HG03558 (cell line): Measurements from ENCODE around the gene EGLN2.
"Not testable (repeated sequence)": the region's sequence is repeated elsewhere in the genome, so short reads cannot be mapped to it uniquely, and the experiment has no call there.

Experiments
- ATAC-seq: cut with Tn5 transposase; IDR thresholded peaks from one replicate; pipeline ENCODE4 v1.9.1; 2021; ENCODE audit warnings: moderate number of reproducible peaks; ENCODE audit not compliant: unreplicated experiment; ENCODE audit errors: extremely low read depth

EGLN2 gene

DNA sequence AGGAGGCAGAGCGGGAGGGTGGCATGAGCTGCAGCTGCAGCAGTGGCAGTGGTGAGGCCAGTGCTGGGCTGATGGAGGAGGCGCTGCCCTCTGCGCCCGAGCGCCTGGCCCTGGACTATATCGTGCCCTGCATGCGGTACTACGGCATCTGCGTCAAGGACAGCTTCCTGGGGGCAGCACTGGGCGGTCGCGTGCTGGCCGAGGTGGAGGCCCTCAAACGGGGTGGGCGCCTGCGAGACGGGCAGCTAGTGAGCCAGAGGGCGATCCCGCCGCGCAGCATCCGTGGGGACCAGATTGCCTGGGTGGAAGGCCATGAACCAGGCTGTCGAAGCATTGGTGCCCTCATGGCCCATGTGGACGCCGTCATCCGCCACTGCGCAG lies 2.0 kb downstream of the EGLN2 start:
- ATAC-seq, result no peak

DNA sequence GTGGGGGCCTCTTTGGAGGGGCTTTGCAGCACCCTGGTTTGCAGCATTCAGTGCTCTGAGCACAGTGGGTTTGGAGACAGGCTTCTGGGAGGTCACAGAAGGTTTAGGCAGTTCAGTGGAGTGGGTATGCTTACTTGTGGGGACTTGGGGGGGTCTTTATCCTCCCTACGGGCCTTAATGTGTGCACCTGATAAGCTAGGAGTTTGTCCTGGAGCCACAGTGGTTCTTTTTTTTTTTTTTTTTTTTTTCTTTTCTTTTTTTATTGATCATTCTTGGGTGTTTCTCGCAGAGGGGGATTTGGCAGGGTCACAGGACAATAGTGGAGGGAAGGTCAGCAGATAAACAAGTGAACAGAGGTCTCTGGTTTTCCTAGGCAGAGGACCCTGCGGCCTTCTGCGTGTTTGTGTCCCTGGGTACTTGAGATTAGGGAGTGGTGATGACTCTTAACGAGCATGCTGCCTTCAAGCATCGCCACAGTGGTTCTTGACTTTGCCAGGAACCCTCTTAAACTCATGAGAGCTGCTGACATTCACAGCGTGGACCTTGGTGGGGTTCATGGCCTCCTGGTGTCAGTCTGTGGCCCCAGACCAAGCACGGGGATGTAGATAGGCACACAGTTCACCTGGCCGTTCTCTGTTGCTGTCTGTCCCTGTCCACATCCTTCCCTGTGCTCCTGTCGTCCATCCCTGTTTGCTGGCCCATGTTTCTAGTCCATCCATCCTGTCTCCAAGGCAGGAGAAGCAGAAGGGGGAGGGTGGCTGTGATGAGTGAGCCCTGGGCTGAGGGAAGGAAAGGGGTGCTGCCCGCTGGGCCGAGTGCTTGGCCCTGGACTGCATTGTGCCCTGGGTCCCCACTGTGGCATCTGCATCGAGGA lies 2.7 kb downstream of the EGLN2 start:
- ATAC-seq, result no peak

DNA sequence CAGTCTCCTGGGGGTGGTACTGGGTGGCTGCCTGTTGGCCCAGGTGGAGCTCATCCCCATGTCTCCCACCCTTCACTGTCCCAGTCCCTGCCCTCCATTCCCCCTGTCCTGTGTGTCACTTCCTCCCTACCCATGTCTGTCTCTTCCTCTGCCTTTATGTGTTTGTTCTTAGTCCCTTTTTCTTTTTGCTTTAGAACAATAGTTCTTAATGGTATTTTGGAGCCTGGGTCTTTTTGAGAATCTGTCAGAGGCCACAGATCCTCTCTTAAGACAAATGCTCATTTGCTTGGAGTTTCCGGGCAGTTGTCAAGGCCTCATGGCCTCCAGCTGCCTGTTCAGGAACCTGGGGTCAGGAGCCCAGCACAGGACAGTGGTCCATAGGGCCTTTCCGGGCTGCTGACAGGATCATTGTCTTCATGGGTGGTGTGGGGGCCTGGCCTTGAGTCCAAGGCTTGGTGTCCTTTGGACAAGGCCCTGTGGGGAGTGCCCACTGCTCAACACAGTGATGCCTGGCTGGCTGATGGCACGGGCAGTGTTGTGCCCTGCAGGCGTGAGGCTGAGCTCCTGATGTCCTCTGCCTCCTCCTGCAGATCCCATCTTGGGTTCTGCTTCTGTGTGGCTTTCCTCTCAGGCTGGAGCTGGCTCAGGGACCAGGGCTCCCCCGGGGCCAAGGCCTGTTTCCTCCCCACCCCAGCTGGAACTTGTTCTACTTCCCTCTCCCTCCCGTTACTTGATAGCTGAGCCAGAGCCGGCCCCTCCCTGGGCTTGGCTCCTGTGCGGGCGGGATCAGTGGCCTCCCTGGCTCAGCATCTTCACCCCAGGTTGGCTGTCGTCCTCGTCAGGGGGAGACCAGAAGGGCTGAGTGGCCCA lies 3.5 kb downstream of the EGLN2 start:
- no peak for ATAC-seq

DNA sequence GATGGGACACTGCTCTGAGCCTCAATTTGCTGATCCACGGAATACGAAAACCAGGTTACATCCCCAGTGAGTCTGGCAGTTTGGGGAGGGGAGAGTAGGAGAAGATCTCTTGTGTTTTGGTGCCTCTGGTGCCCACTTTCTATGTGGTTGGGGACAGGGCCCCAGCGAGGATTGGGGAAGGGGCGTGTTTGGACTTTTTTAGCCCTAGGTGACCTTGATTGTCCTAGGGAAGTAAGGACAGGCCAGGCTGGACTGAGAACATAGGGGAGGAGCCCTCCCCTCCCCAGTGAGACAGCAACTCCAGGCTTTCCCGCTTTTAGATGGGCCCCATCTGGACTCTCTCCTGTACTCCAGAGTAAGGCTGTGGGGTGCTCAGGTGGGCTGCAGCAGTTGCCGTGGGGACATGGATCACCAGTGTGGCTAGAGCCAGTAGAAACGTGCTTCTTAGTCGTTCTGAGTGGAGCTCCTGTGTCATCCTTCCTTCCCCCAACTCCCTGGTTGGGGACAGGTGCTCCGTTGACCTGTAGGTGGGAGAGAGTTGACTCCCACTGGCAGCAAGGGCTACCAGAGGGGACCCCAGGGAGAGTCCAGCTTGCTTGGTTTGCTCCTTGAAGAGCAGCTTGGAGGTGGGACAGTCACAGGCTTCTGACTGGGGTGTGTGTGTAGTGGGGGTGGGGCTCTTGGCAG lies 4.3 kb downstream of the EGLN2 start:
- no peak for ATAC-seq

DNA sequence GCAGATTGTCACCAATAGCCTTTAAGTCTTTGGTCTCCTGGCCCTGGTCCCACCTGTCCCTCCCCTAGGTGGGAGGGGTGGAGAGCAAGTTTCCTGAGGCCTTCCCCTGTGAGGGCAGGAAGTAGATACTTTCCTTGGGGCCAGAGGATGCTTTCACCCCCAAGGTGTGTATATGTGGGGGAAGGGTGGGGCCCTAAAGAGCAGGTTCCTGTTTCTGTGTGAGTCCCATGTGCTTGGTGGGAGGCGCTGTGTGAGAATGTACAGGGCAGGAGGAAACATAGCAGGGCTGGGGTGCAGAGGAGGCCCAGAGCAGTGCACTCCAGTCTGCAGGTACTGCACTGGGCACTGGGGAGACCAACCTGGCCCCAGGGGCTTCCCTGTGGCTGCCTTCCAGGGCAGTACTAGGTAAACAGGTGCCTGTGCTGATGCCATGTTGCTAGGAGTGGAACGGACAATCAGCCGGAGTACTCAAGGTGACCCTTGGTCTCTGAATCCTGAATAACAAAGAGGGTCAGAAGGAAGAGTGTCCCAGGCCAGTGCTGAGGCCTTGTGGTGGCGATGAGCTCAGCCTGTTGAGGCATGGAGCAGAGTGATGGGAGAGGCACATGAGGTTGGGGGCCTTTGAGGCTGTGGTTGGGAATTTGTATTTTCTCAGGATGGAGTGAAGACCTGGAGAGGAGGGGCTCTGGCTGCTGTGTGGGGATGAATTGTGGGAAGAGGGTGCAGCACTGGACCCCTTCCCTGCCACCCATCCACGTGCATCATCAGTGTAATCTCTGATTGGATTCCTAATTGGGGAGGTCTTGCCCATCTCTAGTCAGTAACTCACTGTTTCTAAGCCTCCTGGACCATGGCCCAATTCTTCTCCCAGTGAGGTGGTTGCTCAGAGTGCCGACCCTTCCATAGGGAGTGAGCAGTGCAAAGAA lies 5.1 kb downstream of the EGLN2 start:
- ATAC-seq, result no peak

DNA sequence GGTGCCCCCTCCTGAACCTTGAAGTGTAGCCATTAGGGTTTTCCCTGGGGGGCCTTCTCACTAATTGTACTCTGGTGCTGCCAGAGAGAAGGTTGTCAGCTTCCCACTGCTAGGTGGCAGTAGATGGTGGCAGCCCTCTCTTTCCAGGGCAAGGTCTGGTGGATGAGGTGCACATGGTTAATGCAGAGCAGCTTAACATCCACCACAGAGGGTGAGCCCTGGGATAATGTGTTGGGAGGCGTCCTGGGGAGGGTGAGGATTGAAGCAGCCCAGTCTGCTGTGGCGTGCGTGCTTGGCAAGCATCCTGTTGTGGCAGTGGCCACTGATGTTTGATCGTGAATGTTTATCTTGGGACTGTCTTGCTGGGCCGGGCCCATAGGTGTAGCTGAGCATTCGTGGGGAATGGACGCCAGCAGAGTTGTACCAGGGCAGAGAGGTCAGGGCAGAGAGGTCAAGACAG lies 5.8 kb downstream of the EGLN2 start:
- no peak for ATAC-seq

DNA sequence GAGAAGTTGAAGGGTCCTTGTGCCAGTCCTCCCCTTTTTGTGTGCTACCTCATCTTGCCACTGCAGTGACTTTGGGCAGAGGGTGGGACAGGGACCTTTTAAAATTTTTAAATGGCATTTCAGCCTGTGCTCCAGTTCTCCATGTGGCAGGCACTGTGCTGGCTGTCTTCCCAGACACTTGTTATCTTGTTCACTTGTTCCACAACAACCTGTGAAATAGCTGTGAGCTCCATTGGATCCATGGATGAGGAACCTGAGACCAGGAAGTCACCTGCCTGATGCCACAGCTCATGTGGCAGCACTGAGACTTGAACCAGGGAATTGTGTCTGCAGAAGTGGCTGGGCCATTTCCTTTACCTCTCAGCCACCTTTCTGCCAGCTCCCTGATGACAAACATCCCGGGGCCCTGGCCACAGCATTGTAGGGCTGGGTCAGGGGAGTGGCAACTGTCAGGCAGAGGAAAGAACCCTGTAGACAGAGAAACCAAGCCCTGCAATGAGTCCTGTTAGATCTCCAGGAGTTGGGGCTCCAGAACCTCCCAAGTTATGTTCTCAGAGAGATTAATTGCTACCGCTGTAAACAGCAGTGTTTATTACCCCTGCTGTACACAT lies 6.4 kb downstream of the EGLN2 start:
- no peak for ATAC-seq

DNA sequence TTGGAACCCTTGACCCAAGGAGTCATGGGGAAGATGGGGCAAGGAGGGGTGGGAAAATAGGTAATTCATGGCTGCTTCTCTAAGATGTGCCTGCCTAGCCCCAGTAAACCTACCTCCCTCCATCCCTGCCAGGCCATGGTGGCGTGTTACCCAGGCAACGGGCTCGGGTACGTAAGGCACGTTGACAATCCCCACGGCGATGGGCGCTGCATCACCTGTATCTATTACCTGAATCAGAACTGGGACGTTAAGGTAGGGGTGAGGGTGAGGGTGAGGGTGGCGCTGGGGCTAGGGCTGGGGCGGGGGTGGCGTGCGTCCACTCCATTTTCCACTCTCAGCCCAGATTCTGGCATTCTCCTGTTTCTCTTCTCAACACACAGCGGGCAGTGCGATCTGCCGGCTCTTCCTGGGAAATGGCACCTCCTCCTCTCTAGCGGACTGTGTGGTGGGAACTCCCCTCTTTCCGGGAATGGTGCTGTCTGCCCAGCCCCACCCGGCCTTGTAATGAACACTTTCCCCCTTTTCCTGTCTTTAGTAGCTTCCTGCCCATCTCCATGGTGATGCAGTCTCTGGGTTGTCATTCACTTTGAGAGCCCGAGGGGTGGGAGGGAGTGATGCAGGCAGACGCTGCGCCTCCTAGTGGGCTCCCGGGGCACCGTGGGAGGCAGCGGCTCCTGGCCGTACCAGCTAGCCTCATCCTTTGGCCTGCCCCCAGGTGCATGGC lies 7.6 kb downstream of the EGLN2 start:
- ATAC-seq, result no peak

DNA sequence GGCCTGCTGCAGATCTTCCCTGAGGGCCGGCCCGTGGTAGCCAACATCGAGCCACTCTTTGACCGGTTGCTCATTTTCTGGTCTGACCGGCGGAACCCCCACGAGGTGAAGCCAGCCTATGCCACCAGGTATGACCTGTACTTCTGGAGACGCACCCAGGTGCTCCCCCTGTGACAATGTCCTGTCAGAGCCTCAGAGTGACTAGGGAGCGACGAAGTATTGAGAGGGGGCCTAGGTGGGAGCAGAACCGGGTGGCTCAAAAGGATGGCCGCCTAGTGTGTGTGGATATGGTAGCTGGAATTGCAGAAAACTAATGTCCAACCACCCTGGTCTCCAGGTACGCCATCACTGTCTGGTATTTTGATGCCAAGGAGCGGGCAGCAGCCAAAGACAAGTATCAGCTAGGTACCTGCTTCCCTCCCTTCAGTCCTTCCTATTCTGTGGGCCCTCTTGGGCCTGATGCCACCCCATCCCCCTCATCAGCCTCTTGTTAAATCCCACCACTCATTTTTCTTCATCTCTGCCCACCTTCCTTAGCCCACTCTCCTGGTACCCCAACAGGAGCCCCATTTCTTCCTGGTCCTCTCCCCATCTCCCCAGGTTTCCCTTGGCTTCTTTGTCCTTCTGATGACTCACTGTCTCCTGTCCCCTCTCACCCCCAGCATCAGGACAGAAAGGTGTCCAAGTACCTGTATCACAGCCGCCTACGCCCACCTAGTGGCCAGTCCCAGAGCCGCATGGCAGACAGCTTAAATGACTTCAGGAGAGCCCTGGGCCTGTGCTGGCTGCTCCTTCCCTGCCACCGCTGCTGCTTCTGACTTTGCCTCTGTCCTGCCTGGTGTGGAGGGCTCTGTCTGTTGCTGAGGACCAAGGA lies 8.4 kb downstream of the EGLN2 start:
- no peak for ATAC-seq

DNA sequence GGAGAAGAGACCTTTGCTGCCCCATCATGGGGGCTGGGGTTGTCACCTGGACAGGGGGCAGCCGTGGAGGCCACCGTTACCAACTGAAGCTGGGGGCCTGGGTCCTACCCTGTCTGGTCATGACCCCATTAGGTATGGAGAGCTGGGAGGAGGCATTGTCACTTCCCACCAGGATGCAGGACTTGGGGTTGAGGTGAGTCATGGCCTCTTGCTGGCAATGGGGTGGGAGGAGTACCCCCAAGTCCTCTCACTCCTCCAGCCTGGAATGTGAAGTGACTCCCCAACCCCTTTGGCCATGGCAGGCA lies 9.0 kb downstream of the EGLN2 start:
- ATAC-seq, result no peak

DNA sequence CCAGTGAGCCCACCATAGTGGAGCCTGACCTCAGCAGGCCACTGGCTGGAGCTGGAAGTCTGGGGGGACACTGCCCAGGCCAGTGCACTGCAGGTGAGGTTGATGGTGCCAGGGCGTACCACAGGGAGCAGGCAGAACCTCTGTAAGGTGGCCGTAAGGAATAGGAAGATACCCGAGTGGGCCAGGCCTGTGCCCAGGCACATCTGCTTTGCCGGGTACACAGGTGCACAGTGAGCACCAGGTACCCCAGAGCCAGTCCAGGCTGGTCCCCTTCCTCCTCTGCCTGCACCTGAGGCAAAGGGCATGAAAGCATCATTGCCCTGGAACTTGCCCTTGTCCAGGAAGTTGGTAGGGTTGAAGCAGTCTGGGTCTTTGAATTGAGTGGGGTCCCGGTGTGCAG lies 9.5 kb downstream of the EGLN2 start:
- no peak for ATAC-seq

DNA sequence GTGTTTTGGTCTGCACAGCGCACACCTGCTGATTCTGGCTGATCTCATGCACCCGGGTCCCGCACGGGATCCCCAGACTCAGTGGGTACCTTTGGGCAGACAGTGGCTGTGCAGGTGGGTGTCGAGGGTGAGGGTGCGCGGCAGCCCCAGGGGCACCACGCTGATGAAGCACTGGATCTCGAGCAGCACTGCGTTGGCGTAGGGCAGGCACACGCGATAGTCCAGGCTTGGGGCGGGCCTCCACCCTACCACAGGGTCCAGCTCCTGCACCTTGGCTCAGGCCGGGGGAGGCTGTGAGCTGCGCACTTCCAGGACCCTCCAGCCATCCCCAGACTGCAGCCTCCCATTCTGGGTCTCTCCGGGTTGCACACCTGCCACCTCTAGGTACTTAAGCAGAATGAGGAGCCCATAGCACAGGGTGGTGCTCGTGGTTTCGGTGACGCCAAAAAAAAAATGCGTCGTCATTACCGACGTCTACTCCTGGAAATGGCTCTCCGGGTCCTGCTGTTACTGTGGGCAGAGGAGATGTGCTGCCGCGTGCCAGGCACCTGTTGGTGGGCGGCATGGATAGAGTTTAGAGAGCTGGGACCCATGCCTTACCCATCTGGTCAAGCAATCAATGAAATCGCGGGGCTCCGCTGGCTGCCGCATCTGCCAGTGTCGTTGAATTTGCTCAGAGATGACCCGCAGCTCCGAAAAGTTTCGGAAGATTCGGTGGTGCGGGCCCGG lies 10.5 kb downstream of the EGLN2 start:
- no peak for ATAC-seq

DNA sequence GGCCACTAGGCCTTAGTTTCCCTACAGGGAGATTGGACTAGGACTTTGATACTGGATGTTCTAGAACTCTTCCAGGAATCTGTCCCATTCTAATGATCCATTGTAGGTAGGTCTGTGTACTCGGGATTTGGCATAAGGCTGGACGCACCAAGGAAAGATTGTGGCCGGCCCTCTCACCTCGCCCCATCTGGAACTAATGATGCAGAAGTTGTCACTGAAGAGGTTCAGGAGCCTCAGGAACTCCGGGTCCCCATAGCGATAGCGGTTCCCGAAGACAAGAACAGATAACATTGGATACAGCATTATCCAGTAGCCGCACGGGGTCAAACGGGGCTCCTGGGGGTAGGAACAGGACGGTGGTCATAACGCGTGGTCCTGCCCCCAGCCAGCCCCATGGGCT lies 11.2 kb downstream of the EGLN2 start:
- no peak for ATAC-seq

DNA sequence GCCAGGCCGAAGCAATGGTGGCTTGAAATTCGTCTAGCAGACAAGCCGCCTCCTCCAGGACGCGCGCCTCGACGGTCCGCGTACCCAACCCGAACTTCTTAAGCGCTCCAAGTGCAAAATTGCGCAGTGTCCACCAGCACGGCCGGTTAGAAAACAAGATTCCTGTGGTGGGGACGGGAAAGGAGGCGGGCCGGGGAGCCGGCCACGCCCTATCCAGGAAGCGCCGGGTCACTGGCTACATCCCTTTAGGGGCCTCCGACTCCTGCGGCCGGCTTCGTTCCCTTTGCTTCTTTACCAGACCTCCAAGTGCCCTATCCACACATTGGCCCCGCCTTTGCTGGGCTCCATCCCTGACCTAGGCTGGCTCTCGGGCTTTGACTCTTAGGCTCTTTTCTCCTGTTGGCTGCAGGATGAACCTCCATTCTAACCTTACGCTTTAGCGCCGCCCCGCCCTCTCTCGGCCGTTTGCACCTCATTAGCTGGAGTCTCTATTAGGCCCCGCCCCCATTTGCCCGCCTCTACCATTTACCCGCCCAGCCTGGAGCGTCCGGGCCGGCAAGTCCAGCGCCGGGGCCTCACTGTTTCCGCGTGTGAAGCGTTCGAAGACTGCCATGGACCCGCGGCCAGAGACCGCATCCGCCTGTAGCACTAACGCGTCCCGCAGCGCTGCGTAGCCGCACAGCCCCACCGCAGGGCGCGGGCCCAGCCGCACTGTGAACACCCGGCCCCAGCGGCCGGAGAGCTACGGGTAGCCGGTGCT lies 11.8 kb downstream of the EGLN2 start:
- ATAC-seq, result not testable (repeated sequence)

DNA sequence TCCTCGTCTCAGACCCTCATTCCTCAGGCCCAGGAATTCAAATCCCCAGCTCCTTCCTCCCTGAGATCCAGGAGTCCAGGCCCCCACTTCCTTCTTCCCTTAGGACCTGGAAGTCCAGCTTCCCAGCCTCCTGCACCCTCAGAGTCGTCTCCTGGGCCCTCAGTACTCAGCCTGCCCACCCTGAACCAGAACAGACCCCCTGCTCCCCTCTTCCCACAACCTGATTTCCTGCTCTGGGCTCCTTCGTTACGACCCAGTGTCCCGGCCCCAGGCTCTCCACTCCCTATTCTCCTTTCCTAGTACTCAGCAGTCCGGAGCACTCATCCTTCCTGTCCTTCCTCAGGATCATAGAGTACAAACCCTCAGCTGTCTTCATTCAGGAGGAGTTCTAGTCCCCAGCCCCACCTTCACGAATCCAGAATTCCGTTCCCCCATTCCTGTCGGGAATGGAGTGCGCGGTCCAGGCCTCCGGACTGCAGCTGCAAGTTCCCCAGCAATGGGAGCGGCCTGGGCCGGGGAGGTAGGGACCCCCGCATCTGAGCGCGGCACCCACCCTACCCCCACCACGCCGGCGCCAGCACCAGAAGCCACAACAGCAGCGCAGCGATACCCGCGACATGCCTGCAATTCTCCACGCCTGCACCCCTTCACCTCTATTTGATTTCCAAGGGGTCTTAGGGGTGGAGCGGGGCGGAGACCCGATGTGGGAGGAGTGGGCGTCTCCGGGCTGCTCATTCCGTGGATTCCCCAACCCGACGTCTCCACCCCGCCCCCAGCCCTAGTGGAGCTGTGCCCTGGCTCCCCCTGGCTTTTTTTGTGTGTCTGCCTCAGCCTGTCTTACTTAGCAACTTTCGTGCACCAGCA lies 12.7 kb downstream of the EGLN2 start:
- ATAC-seq, result no peak

DNA sequence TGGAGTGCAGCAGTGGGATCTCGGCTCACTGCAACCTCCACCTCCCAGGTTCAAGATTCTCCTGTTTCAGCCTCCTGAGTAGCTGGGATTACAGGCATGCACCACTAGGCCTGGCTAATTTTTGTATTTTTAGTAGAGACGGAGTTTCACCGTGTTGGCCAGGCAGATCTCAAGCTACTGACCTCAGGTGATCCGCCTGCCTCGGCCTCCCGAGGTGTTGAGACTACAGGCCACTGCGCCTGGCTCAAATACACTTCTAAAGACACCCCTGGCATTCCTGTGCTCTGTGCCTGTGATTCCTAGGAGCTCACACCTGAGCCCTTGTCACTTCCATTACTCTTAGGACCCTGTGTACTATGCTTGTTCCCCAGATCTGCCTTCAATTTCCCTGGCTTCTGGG lies 13.6 kb downstream of the EGLN2 start:
- ATAC-seq, result not testable (repeated sequence)
